AML-193 (cell line): ENCODE measurements around the gene HIGD2A.
A peak's percentile ranks its signal among the peaks of the same experiment; 100 is the strongest.

ENCODE experiments used
- DNase-seq, 2 experiments: peaks; one replicate each; lab custom pipeline; 2025; lab: John Stamatoyannopoulos, UW

Gene HIGD2A, protein sequence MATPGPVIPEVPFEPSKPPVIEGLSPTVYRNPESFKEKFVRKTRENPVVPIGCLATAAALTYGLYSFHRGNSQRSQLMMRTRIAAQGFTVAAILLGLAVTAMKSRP

GRCh38 chr5:176388444-176389134 is at the start of gene HIGD2A, which contains the start of gene NOP16:
Gene HIGD2A (plus strand): TSS chr5:176388751. CDS start chr5:176388820, 69 bp downstream.
Gene NOP16 (minus strand): TSS chr5:176388598. CDS start chr5:176388539, 59 bp downstream.
- peak; percentile 96 to 97 for DNase-seq

- no peak for DNase-seq
These were observed 49.2 kb upstream of the HIGD2A start for GRCh38 chr5:176339304-176339703.

DNA sequence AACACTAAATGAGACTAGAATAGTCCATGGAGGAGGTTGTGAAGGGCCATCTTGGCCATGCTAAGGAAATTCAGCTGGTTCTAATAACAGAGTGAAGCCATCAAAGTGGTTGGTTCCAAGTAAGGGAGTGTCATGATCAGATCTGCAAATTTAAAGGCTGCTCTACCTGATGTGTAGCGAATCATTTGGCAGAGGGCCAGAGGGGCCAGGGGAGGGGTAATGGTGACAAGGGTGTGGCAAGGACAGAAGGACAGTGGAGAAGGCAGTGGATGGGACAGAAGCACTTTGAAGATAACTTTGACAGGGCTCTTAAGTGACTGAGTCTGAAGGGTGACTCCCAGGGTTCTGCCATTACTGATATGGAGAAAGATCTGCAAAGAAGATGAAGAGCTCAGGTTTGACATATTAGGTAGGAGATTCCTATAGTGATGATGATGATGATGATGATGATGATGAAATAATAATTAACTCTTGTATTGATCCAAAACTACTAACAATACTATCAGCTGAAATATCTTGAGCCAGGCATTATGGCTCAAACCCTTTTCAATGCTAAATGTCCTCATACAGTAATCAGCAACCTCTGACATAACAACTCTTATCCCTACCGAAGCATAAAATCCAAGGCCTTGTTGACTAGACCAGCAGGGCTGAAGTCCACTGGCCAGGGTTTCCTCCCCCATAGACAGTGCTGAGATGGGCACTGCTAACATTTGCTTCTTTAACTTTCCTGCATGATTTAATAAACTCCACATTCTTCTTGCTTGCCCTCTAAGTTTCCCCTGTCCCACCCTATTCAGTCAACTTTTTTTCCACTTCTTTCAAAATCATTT is 47.0 kb upstream of the HIGD2A start:
- DNase-seq = no peak

GRCh38 chr5:176342158-176342483 is 46.4 kb upstream of the HIGD2A start:
- DNase-seq = no peak

DNA sequence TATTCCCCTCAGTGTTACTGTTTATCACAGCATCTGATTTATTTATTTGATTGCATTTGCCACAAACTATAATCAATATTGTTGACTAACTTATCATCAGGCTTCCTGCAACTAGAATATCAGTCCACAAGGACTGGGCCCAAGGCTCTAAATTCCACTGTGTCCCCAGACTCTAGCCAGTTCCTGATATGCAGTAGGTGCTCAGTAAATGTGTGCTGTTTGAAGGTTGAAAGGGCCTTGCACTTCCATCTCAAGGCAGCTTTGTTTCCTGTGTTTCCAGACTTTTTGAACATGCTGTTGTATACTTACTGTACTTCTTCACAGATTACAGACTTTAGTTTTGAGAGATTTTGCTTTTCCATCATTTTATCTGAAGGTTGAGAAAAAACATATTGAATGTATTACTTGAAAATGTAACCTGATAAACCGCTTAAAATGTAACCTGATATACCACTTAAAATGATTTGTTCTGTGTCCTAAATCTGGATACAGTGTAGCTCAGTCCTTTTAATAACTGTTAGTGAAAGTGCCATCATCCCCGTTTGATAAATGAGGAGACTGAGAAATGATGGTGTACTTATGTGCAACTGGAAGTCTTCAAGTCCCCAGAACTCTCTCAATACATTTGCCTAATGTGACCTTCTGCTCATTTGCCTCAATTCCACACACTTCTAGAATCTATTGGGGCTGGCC is 45.6 kb upstream of the HIGD2A start:
- DNase-seq = no peak

DNA sequence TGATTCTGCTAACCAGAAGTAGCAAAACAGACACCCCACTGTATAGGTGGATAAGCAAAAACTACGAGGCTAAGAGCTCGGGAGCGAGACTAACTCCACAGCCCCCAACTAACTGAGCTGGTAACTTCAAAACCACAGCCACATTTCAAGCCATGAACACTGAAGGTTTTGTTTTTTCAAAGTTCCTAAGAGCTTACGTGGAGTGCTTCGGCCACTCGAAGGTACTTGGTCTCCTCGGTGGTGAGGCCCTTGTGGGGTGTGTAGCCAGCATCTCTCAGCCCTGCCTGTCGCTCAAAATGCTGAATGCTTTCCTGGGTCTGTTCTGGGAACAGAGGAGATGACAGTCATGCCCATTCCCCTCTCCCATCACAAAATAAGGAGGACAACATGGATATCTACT is 38.1 kb upstream of the HIGD2A start:
- no peak for DNase-seq

GRCh38 chr5:176352116-176352878 is 36.3 kb upstream of the HIGD2A start:
- DNase-seq = no peak

DNA sequence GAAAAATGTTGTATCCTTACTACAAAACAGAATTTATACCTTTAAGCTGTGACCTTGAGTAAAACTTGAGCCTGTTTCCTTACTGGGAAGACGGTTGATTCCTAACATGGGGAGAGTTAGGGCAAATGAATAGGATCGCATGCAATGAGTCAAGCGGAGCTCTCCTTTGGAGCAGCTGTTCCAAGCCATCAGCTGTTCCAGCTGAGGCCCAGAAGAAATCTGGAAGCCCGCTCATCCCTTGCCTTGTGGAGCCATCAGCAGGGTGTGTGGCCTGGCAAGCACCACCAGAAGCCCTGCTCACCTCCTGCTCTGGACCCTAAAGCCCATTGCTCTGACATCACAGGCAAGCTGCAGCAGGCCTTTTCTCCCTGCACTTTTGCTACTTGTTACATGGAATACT is 35.0 kb upstream of the HIGD2A start:
- DNase-seq = no peak

GRCh38 chr5:176355400-176356178 is 33.0 kb upstream of the HIGD2A start:
- no peak for DNase-seq

DNA sequence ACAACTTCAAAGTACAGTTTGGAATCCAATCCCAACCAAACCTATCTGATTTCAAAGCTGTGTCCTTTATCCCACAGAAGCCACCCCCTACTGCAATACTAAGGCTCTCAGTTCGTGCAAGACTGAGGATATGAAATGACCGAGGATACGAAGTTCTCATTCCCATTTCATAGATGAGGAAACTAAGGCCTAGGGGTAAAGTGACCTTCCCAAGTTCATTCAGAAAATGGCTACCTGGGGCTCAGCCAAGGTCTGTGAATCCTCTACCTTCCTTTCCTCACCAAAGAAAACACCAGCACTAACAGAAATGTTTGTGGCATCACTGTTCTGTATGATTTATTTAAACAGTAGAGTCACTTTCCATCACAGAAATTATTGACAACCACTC is 32.4 kb upstream of the HIGD2A start:
- no peak for DNase-seq

DNA sequence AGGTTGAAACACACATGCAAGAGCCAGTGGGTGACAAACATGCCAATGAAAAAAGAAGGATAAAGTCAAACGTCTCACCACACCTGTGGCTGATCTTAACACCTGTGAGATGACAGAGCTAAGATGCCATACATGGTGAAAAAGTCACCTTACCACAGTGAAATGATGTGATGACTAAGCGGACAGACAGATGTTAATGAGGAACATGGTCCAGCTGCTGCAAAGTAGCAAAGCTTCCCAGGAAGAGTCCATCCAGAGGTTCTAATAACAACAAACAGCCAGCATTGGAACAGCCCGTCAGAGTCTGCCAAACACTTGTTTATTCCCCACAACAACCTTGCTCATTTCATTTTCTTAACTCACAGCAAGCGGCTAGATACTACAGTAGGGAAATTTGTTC is 28.9 kb upstream of the HIGD2A start:
- DNase-seq = no peak

DNA sequence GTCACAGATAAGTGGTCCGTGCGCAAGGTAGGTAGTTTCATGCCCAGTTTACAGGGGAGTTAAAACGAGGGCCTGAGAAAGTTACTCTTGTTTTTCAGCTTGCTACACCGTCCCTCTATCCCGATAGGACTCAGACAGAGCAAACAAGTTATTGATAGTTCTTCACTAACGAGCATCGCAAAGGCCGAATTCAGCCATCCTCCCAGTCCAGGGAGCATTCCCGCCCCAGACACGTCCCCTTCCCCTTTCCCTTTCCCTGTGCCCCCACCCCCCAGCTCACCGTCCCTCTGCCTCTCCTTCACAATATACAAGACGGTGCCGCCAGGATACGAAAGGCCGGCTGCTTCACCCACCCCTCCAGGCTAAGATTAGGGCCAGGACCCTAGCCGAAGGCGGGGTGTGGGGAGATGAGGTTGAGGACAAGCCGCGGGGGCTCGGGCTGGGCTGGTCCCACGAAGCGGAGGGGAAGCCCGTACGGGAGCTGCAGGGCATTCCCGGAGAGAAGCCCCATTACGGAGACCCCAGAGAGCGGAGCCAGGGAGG is 27.6 kb upstream of the HIGD2A start:
- DNase-seq = no peak

DNA sequence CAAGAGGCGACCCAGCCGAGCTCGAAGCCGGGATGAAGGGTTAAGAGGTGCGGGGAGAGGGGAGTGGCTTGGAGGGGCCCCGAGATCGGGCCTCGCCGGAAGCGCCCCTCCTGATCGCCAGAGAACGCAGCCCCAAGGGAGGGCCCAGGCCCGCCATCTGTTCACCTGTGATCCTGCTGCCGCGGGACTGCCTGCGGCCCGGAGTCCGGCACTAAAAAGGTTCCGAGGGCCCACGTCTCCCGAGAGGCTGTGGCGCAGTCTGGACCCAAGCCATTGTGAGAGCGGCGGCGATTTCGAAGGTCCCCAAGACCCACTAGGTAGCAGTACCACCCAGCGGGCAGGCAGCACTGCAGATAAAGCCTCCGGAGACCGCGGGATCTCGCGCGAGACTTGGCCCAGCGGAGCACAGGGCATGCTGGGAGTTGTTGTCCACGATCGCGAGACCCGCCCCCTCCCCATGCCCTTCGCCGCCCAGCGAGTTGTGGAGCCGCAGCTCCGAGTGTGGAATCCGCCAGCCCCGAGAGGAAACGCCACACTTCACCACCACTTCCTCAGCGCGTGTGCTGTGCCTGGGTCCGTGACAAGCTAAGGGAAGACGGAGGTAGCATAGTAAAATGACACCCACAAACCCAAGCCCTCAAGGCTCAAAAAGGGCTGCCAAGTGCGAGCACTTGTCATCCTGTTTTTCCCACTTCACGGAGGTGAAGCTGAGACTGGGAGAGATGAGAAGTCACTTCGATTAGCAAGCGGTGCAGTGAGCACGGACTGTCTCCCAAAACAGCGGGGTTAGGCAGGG is 26.9 kb upstream of the HIGD2A start, which contains the start of gene KIAA1191:
KIAA1191 (minus strand) TSS at position 328 of the 796 bp plus-strand sequence. CDS start 2,256 bp downstream, outside the sequence.
- peak; percentile 84 to 86 for DNase-seq

- no peak for DNase-seq
These were observed 26.4 kb upstream of the HIGD2A start for GRCh38 chr5:176362233-176362490.

- DNase-seq = no peak
These were observed 23.7 kb upstream of the HIGD2A start for GRCh38 chr5:176364765-176365350.

DNA sequence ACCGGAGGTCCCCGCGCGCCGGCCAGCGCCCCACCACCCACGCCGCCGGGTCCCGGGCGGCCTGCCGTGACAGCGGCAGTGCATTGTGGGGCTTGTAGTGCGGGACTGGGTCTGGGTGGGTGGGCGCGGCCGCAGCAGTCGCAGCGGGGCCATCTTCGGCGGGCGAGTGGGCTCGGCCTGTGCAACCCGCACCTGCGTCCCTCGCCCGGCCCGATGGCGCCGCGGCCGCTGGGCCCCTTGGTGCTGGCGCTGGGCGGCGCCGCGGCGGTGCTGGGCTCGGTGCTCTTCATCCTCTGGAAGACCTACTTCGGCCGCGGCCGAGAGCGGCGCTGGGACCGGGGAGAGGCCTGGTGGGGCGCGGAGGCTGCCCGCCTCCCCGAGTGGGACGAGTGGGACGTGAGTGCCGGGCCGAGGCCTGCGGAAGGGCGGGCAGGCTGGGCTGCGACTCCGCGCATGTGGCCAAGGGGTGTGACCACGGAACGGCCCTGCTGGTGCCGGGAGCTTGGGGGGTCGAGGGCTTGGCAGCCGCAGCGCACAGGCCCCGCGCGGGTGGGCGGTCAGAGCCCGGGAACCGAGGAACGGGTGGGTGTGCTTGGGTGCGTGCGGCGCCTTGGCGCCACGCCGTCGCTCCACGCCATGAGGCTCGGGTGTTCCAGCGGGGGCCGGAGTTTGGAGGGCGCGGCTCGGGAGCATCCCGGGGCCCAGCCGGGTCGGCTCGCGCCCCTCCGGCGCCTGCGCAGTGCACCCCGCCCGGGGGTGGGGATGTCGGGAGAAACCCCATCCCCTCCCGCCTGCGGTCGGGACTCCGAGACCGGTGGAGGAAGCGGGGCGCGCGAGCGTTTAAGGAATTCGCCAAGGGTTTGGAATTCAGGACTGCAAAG is 23.0 kb upstream of the HIGD2A start, which contains the start of gene ARL10:
ARL10 (plus strand) TSS at position 137 of the 881 bp plus-strand sequence; CDS start at position 214, 77 bp downstream.
- no peak for DNase-seq

DNA sequence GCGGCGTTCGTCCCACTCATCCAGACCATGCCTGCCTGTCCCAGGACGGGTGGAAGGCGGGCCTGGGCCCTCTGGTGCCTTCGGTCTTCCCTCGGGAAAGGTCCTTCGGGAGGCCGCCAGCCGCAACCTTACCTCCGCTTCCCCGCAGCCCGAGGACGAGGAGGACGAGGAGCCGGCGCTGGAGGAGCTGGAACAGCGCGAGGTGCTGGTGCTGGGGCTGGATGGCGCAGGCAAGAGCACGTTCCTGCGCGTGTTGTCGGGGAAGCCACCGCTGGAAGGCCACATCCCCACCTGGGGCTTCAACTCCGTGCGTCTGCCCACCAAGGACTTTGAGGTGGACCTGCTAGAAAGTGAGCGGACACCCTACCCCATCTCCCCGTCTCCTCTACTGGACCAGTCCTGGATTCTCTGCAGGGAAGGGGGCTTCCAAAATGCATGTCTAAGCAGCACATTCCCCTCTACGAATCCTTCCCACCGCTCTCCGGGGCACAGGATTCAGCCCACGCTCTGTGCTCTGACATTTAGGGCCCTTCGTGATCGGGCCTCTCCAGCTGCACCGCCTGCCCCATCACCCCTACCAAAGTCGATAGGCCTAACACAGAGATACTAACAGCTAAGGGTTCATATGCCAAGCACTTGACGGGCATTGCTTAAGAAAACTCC is 22.2 kb upstream of the HIGD2A start:
- DNase-seq = no peak

DNA sequence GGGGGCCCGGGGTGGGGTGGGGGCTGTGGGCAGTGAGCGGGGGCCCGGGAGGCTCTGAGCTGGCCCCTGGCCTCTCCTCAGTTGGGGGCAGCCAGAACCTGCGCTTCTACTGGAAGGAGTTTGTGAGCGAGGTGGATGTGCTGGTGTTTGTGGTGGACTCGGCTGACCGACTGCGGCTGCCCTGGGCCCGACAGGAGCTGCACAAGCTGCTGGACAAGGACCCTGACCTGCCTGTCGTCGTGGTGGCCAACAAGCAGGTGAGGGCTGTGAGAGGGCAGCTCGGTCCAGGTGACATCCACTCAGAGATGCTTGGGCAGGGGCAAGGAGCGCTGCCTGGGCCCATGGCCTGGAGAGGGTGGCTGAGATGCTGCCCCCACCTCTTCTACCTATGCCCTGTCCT is 19.8 kb upstream of the HIGD2A start:
- DNase-seq = no peak
